Tibial nerve (tissue), 3 donors: Measurements from ENCODE around the gene EFCAB9.

Source experiments
- CTCF ChIP-seq, 5 experiments: fragments of 200-600 bp in 3 of 5; fragments of 450-650 bp in 2 of 5; sonication (generic) in 3 of 5; IDR thresholded peaks; one replicate each; pipeline ENCODE4 v1.5.1; 2016 to 2019; ENCODE audit warnings: antibody characterized with exemption in 5 of 5, mild to moderate bottlenecking in 3 of 5, moderate library complexity in 2 of 5
- POLR2A ChIP-seq, 2 donors: fragments of 450-650 bp; IDR thresholded peaks; one replicate each; pipeline ENCODE4 v1.6.1; 2017; ENCODE audit warnings: antibody characterized with exemption in 2 of 2, mild to moderate bottlenecking in 2 of 2, moderate library complexity in 2 of 2

GRCh38 chr5:172229904-172230303, 35.9 kb downstream of the EFCAB9 start:
- no peak for TF ChIP-seq POLR2A (IDR thresholded peaks at IDR 0.05)
- no peak for TF ChIP-seq CTCF (IDR thresholded peaks at IDR 0.05)
